Omental fat pad (tissue), 4 donors: ENCODE measurements around the gene FYTTD1. TPM values are rescaled to one million over a fixed set of nuclear protein-coding genes. Genes with fewer than 3 reads are reported as not detected.

ENCODE experiments used
- ATAC-seq: fragments of 150-250 bp; one replicate; pipeline ENCODE4 v1.9.1; 2016; ENCODE audit warnings: mild to moderate bottlenecking, moderate library complexity; ENCODE audit not compliant: low FRiP score
- DNase-seq: peaks from one replicate; pipeline ENCODE4 v3.0.0-alpha.2; 2019; ENCODE audit warnings: low spot score
- CTCF ChIP-seq, 3 donors: fragments of 450-650 bp; IDR thresholded peaks; one replicate each; pipeline ENCODE4 v1.5.1; 2016 to 2017; ENCODE audit warnings: antibody characterized with exemption in 3 of 3, mild to moderate bottlenecking in 3 of 3, moderate library complexity in 2 of 3
- total RNA-seq, 4 donors: library from RNA; depleted of rRNA; stranded (reverse); fragments of >200 nt; gene quantifications; one replicate each; pipeline ENCODE4 v1.1.0, GENCODE V29; 2016

The FYTTD1 gene
- total RNA-seq, 4 donors from 2014 or later = 44.3 to 62.1 (median 50.8) TPM

- DNase-seq (no peak), ATAC-seq (peak; percentile 49)
- no peak for TF ChIP-seq CTCF (IDR thresholded peaks at IDR 0.05)
Measured at GRCh38 chr3:197801891-197802778, 52.5 kb downstream of the FYTTD1 start.

- ATAC-seq (no peak), DNase-seq (no peak)
- TF ChIP-seq CTCF (IDR thresholded peaks at IDR 0.05) = no peak
Measured at GRCh38 chr3:197802779-197803459, 53.2 kb downstream of the FYTTD1 start.

- TF ChIP-seq CTCF (IDR thresholded peaks at IDR 0.05) = no peak
- ATAC-seq (no peak), DNase-seq (no peak)
Measured at GRCh38 chr3:197804511-197804910, 54.8 kb downstream of the FYTTD1 start.

GRCh38 chr3:197807969-197808587 is 58.4 kb downstream of the FYTTD1 start:
- no peak for TF ChIP-seq CTCF (IDR thresholded peaks at IDR 0.05)
- DNase-seq = no peak
- no peak for ATAC-seq

- ATAC-seq = no peak
- no peak for TF ChIP-seq CTCF (IDR thresholded peaks at IDR 0.05)
- DNase-seq = no peak
Measured at GRCh38 chr3:197809356-197810020, 59.8 kb downstream of the FYTTD1 start.

GRCh38 chr3:197810901-197811300 is 61.2 kb downstream of the FYTTD1 start:
- ATAC-seq (no peak), DNase-seq (no peak)
- no peak for TF ChIP-seq CTCF (IDR thresholded peaks at IDR 0.05)
